DOHH2 (cell line): ENCODE measurements around the gene PCBP3.

Experiments used
- CTCF ChIP-seq: fragments of 200-600 bp; sonication (generic); IDR thresholded peaks from one replicate; pipeline ENCODE4 v1.5.1; 2014; ENCODE audit warnings: antibody characterized with exemption, mild to moderate bottlenecking, low read depth, low read length; ENCODE audit not compliant: poor library complexity, severe bottlenecking
- EZH2phosphoT487 ChIP-seq: fragments of 200-600 bp; sonication (generic); IDR thresholded peaks from 2 replicates; pipeline ENCODE4 v1.6.1; 2017; ENCODE audit warnings: borderline replicate concordance, mild to moderate bottlenecking, antibody characterized with exemption, low read length, moderate library complexity, mixed read lengths

- TF ChIP-seq CTCF (no peak), EZH2phosphoT487 (no peak)
Measured at GRCh38 chr21:45931397-45931969, 288.0 kb downstream of the PCBP3 start.
